AG04450 (cell line): ENCODE results near the gene SYDE1. TPM values are rescaled to one million over a fixed set of nuclear protein-coding genes. Genes with fewer than 3 reads are reported as not detected.
"Not testable (repeated sequence)": the region's sequence is repeated elsewhere in the genome, so short reads cannot be mapped to it uniquely, and the experiment has no call there.

Experiments used
- CTCF ChIA-PET: fragments of 300-600, 350-600 bp; formaldehyde crosslinking; extraction: SDS; loops from one replicate; lab custom pipeline; 2022; ENCODE audit warnings: antibody characterized with exemption, inconsistent platforms; lab: Charles Lee
- POLR2A ChIA-PET: fragments of 350-600 bp; formaldehyde crosslinking; extraction: SDS; loops from one replicate; lab custom pipeline; 2021; ENCODE audit warnings: antibody characterized with exemption, inconsistent platforms; lab: Yijun Ruan, JAX
- DNase-seq: peaks from one replicate; pipeline ENCODE4 v3.0.0-alpha.2; 2011; ENCODE audit warnings: low read depth, low spot score
- H3K27ac ChIP-seq: one replicate; pipeline ENCODE4 v1.5.1; 2012; ENCODE audit warnings: low read depth, low read length, control low read depth
- H3K27me3 ChIP-seq: one replicate; pipeline ENCODE4 v1.6.0; 2012; ENCODE audit warnings: low read length; ENCODE audit not compliant: control insufficient read depth, insufficient read depth
- H3K4me3 ChIP-seq: 2 replicates; pipeline ENCODE4 v1.5.1; 2011; ENCODE audit warnings: mild to moderate bottlenecking, low read depth, low read length, control low read depth
- H3K9me3 ChIP-seq: 2 replicates; pipeline ENCODE4 v1.5.1; 2012; ENCODE audit warnings: low read length; ENCODE audit not compliant: control insufficient read depth, insufficient read depth
- polyA plus RNA-seq: library from polyadenylated mRNA; depleted of rRNA; stranded (reverse); fragments of >200 nt; gene quantifications from 2 replicates; pipeline ENCODE4 v1.2.3, GENCODE V29; 2011
- TF ChIP-seq, protein P1 (sequence below): IDR thresholded peaks from 2 replicates; pipeline ENCODE4 v1.5.1; 2011; ENCODE audit warnings: low read depth, low read length, control low read depth, inconsistent platforms

Gene SYDE1
- polyA plus RNA-seq, 1 experiment = 30.3 TPM

GRCh38 chr19:15075806-15076205 is 31.4 kb upstream of the SYDE1 start:
- no peak for DNase-seq
- no peak overlapping the region for H3K27ac ChIP-seq
- H3K27me3 ChIP-seq = no peaks in the 10 kb centered on the region
- TF ChIP-seq, protein P1, sequence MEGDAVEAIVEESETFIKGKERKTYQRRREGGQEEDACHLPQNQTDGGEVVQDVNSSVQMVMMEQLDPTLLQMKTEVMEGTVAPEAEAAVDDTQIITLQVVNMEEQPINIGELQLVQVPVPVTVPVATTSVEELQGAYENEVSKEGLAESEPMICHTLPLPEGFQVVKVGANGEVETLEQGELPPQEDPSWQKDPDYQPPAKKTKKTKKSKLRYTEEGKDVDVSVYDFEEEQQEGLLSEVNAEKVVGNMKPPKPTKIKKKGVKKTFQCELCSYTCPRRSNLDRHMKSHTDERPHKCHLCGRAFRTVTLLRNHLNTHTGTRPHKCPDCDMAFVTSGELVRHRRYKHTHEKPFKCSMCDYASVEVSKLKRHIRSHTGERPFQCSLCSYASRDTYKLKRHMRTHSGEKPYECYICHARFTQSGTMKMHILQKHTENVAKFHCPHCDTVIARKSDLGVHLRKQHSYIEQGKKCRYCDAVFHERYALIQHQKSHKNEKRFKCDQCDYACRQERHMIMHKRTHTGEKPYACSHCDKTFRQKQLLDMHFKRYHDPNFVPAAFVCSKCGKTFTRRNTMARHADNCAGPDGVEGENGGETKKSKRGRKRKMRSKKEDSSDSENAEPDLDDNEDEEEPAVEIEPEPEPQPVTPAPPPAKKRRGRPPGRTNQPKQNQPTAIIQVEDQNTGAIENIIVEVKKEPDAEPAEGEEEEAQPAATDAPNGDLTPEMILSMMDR = no peak
- ChIA-PET POLR2A (no interaction called here), CTCF (no interaction called here)
- no peak overlapping the region for H3K4me3 ChIP-seq
- no peaks in the 10 kb centered on the region for H3K9me3 ChIP-seq

DNA sequence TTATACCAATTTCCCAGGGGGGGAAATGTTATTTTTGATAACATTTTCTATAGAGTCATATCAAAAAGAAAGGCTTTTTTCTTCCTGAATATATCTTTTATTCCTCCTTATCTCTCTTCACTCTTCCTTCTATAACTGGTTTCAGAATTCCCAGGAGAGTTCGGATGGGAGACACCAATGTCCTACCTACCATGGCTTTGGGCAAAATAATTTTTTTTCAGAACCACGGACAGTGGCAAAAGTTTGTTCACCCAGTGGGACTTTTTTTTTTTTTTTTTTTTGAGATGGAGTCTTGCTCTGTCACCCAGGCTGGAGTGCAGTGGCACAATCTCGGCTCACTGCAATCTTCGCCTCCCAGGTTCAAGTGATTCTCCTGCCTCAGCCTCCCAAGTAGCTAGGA is 27.2 kb upstream of the SYDE1 start:
- H3K27me3 ChIP-seq, POLR2A ChIA-PET, H3K9me3 ChIP-seq, DNase-seq, H3K27ac ChIP-seq, CTCF ChIA-PET, H3K4me3 ChIP-seq: not testable (repeated sequence)

- ChIA-PET POLR2A (no interaction called here), CTCF (interaction anchor here (2.0 kb wide), 1 partner anchor 10 kb away, joined by 5 read pairs; no protein-coding TSS in a partner anchor)
- Histone ChIP-seq H3K27me3 (peaks cover under 1% of the 10 kb centered on the region), H3K4me3 (no peak within 1 kb of the TSS), H3K9me3 (no peaks in the 10 kb centered on the region), H3K27ac (no peak within 1 kb of the TSS)
- TF ChIP-seq, protein P1 = no peak
- no peak for DNase-seq
These were observed 25.3 kb upstream of the SYDE1 start, which contains the start of gene OR1I1 for GRCh38 chr19:15081911-15082310. OR1I1 (plus strand) TSS chr19:15082211; CDS start chr19:15087066, 4,855 bp downstream.

- CTCF ChIA-PET = interaction anchor here (1.1 to 3.4 kb wide), 2 partner anchors 14 to 165 kb away, joined by 3 to 12 read pairs; no protein-coding TSS in a partner anchor
- Histone ChIP-seq H3K4me3 (no peak overlapping the region), H3K27me3 (peaks cover 4% of the 10 kb centered on the region), H3K9me3 (no peaks in the 10 kb centered on the region; the same call in 1 of the 2 replicates), H3K27ac (no peak overlapping the region)
- no peak for DNase-seq
- POLR2A ChIA-PET = no interaction called here
- TF ChIP-seq, protein P1 = no peak
These were observed 20.0 kb upstream of the SYDE1 start for GRCh38 chr19:15087182-15087581.

DNA sequence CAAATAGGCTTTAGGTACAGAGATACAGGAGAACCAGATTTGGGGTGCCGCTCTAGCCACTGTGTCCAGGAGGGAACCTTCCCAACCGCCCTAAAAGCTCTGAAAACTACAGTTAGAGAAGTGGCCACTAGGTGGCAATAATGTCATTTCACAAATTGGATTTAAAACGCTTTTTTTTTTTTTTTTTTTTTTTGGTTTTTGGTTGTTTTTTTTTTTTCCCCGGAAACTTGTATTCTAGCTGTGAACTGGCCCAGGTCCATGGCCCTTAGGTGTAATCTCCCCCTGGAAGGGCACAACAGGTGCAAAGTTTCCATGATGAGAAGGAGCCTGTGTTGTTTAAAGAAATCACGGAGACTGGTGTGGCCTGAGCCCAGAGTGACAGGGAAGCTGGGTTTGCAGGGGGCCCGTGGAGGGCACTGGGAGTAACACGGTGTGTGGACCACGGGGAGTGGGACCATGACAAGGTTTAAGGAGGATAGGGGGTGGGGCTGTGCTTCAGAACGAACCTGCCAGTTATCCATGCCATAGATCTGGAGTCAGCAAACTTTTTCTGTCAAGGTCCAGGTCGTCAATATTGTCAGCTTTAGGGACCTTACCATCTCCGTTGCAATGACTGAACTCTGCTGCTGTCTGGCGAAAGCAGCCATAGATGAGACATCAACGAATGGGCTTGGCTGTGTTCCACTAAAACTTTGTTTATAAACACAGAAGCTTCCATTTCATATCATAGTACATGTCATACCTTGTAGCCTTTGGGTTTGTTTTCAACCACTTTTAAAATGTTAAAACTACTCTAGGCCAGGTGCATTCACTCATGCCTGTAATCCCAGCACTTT is 15.1 kb upstream of the SYDE1 start:
- Histone ChIP-seq H3K27ac (no peak overlapping the region), H3K4me3 (peak overlapping the region; percentile 31), H3K27me3 (peaks cover 4% of the 10 kb centered on the region), H3K9me3 (no peaks in the 10 kb centered on the region; the same call in 1 of the 2 replicates)
- peak; percentile 39 for DNase-seq
- ChIA-PET POLR2A (interaction anchor here (0.5 to 1.0 kb wide), 5 partner anchors 259 to 984 kb away, joined by 3 to 5 read pairs (median 5); partner anchors contain the start of gene TPM4), CTCF (interaction anchor here (0.5 to 2.8 kb wide), 36 partner anchors 9 to 1090 kb away, joined by 3 to 38 read pairs (median 5); partner anchors contain the start of genes AKAP8, OR1I1 and SYDE1)
- TF ChIP-seq, protein P1 = peak; percentile 62
